ENCODE data around the gene OR5H6. TPM values are rescaled to one million over a fixed set of nuclear protein-coding genes. Genes with fewer than 3 reads are reported as not detected.

The OR5H6 gene
- total RNA-seq, 1 experiment from 2014 or later = not detected

- H3K27ac ChIP-seq = no peak within 1 kb of the TSS
- no peak within 1 kb of the TSS for H3K4me3 ChIP-seq
- no peaks in the 10 kb centered on the region for H3K36me3 ChIP-seq
- H3K4me1 ChIP-seq (replicated peaks) = no peaks in the 10 kb centered on the region
- no peaks in the 10 kb centered on the region; the same call in 1 of the 2 replicates for H3K9me3 ChIP-seq (replicated peaks)
- peaks cover 7% of the 10 kb centered on the region; the same call in 1 of the 2 replicates for H3K27me3 ChIP-seq (replicated peaks)
- no peak for DNase-seq (ENCODE audit: low read depth in 1 of 2, low spot score in 2 of 2)
These were observed 18.2 kb downstream of the OR5H6 start, which contains the start of gene OR5H2 for GRCh38 chr3:98282205-98282604. TSS of gene OR5H2 (plus strand) at chr3:98282505. CDS start at chr3:98282903, 398 bp downstream.

- H3K27me3 ChIP-seq (replicated peaks) = no peaks in the 10 kb centered on the region
- H3K9me3 ChIP-seq (replicated peaks) = no peaks in the 10 kb centered on the region
- no peak for DNase-seq (ENCODE audit: low read depth in 1 of 2, low spot score in 2 of 2)
- H3K4me1 ChIP-seq (replicated peaks) = no peaks in the 10 kb centered on the region
- no peaks in the 10 kb centered on the region for H3K36me3 ChIP-seq
- H3K4me3 ChIP-seq = no peak overlapping the region
- H3K27ac ChIP-seq = no peak overlapping the region
These were observed 26.9 kb downstream of the OR5H6 start for GRCh38 chr3:98290916-98291315.

GRCh38 chr3:98291332-98291957 lies 27.4 kb downstream of the OR5H6 start:
- DNase-seq (ENCODE audit: low read depth in 1 of 2, low spot score in 2 of 2) = no peak
- Histone ChIP-seq H3K27me3 (replicated peaks) (no peaks in the 10 kb centered on the region), H3K4me1 (replicated peaks) (no peaks in the 10 kb centered on the region), H3K27ac (no peak overlapping the region), H3K4me3 (no peak overlapping the region), H3K9me3 (replicated peaks) (no peaks in the 10 kb centered on the region), H3K36me3 (no peaks in the 10 kb centered on the region)

Other genes starting within 250 kb of the OR5H6 start
- not detected in 2 replicates for gene GABRR3, start 228.9 kb upstream of the OR5H6 start, total RNA-seq (2014; rRNA removed; shearing (Covaris generic))
- not detected in 2 replicates for gene OR5AC2, start 177.1 kb upstream of the OR5H6 start, total RNA-seq (2014; rRNA removed; shearing (Covaris generic))
- gene OR5H1, start 133.5 kb upstream of the OR5H6 start, total RNA-seq (2014; rRNA removed; shearing (Covaris generic)) = not detected in 2 replicates
- not detected in 2 replicates for gene OR5H14, start 116.8 kb upstream of the OR5H6 start, total RNA-seq (2014; rRNA removed; shearing (Covaris generic))
- gene OR5H15, start 97.5 kb upstream of the OR5H6 start, total RNA-seq (2014; rRNA removed; shearing (Covaris generic)) = not detected in 2 replicates
- gene OR5H2, start 18.3 kb downstream of the OR5H6 start, total RNA-seq (2014; rRNA removed; shearing (Covaris generic)) = not detected in 2 replicates
- gene OR5K4, start 89.6 kb downstream of the OR5H6 start, total RNA-seq (2014; rRNA removed; shearing (Covaris generic)) = not detected in 2 replicates
- not detected in 2 replicates for gene OR5K3, start 126.4 kb downstream of the OR5H6 start, total RNA-seq (2014; rRNA removed; shearing (Covaris generic))
- not detected in 2 replicates for gene OR5K1, start 199.0 kb downstream of the OR5H6 start, total RNA-seq (2014; rRNA removed; shearing (Covaris generic))
- gene OR5K2, start 233.4 kb downstream of the OR5H6 start, total RNA-seq (2014; rRNA removed; shearing (Covaris generic)) = not detected in 2 replicates